NK-92 treated with Interleukin-12 subunit alpha and Interleukin-12 subunit beta, amount 100 ng/mL, for 24 hours (cell line): ENCODE results near the gene CHD9.
"Not testable (repeated sequence)": the region's sequence is repeated elsewhere in the genome, so short reads cannot be mapped to it uniquely, and the experiment has no call there.

Experiments used
- DNase-seq: peaks from one replicate; lab custom pipeline; 2025; lab: John Stamatoyannopoulos, UW

CHD9 gene

GRCh38 chr16:53282328-53282727, 227.5 kb downstream of the CHD9 start:
- DNase-seq: no peak

- no peak for DNase-seq
Measured at GRCh38 chr16:53282975-53283946, 228.5 kb downstream of the CHD9 start.

DNA sequence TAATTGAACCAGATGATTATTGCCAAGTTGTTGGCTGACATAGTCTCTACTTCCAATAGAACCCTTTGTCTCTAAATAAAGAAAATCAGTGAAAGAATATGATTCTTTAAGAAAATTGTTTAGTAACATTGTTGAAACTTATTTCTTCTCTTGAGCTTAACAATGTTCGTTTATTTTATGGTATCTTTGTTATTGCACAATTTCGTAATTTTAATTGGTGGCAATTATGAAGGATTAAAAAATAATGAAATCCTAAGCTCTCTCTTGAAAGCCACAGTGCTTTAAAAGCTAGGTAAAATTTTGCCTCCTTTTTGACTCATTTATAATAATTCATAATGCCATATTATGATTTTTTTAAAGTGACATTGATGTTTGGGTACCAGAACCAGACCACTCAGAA, 230.4 kb downstream of the CHD9 start:
- no peak for DNase-seq

DNA sequence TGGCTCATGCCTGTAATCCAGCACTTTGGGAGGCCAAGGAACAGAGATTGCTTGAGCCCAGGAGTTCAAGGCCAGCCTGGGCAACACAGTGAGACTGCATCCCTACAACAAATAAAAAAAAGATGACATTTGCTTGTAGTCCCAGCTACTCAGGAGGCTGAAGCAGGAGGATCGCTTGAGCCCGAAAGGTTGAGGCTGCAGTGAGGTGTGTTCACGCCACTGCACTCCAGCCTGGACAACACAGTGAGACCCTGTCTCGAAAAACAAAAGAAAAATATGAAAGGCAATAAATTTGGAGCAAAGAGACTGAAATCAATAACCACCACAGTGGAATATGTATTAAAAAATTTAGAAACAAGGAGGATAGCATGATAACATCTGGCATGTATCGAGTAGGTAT, 235.7 kb downstream of the CHD9 start:
- DNase-seq: no peak

DNA sequence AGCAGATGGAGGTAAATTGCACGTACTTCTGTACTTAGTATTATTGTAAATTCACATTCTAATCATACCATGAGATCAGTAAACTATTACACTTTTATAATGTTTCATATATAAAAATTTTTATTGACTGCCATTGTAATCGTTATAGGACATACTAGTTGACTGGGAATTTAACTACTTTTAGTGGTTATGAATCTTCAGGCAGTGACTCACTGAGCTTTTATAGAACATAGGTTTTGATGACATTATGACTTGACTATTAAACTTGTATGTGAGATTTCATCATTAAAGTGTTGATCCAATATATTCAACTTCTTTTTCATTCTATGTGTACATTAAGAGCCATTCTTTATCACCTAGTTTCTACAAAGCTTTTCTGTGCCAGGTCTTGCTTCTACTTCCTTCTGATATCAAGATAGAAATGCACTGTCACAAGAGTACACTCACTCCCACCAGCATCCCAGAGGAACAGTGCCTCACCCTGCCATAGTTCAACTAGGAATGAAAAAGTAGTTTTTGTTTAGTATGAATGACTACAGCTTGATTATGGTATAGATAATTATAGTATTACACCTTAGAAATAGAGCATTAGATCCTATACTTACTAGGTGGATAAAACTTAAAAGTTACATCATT, 237.1 kb downstream of the CHD9 start:
- DNase-seq: no peak

DNA sequence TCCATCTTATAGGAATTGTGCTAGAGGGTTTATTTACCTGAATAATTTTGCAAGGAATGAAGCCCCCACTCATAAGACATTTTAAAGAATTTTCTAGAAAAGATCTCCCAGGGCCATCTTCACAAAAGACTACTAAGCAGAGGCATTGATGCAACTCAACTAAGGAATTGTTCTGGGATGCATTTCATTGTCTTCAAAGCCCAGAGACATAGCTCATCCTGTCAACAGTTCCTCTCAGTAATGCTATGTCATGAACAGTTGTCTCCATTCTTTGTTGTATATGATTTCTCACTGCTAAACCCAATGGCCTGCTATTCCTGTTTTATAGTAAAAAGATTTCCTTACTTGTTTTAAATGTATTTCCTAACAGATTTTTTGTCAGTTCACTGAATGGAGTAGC, 242.7 kb downstream of the CHD9 start:
- DNase-seq: no peak

DNA sequence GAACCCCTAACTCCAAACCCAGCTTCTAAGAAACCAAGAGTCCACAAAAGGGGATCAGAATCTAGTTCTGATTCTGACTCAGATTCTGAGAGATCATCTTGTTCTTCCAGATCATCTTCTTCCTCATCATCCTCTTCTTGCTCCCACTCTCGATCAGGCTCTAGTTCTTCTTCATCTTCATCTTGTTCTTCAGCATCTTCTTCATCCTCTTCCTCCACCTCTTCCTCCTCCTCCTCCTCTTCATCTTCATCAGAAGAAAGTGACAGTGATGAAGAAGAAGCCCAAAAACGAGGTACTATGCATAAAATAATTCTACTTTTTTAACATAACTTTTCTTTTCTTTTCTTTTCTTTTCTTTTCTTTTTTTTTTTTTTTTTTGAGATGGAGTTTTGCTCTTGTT, 249.5 kb downstream of the CHD9 start:
- no peak for DNase-seq

GRCh38 chr16:53305743-53306142, 251.0 kb downstream of the CHD9 start:
- DNase-seq: no peak

DNA sequence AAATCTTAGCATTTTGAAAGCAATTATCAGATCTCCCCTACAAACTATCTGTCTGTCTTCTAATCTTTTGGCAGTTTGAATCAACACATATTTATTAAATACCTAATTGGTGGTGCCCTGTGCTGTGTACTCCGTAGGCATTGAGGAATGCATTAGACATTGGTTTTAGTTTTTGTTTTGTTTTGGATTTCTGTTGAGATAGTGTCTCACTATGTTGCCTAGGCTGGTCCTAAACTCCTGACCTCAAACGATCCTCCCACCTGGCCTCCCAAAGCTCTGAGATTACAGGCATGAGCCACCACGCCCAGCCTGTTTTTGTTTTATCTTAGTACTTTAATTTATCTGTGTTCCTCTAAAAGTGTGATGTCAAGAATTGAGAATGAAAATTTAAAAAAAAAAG, 254.7 kb downstream of the CHD9 start:
- DNase-seq: no peak

- no peak for DNase-seq
Measured at GRCh38 chr16:53320992-53321391, 266.2 kb downstream of the CHD9 start.

DNA sequence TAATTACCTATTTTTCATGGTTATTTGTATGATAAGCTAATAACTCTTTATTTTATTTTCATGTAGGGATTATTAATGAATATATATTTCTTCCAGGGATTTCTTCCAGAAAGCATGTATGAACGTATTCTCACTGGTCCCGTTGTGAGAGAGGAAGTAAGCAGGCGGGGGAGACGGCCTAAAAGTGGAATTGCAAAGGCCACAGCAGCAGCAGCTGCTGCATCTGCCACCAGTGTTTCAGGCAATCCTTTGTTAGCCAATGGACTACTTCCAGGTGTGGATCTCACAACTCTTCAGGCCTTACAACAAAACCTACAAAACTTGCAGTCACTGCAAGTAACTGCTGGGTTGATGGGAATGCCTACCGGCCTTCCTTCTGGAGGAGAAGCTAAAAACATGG, 269.1 kb downstream of the CHD9 start:
- no peak for DNase-seq

DNA sequence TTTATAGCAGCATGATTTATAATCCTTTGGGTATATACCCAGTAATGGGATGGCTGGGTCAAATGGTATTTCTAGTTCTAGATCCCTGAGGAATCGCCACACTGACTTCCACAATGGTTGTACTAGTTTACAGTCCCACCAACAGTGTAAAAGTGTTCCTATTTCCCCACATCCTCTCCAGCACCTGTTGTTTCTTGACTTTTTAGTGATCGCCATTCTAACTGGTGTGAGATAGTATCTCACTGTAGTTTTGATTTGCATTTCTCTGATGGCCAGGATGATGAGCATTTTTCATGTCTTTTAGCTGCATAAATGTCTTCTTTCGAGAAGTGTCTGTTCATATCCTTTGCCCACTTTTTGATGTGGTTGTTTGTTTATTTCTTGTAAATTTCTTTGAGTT, 276.2 kb downstream of the CHD9 start:
- not testable (repeated sequence) for DNase-seq

GRCh38 chr16:53334581-53334980, 279.8 kb downstream of the CHD9 start:
- no peak for DNase-seq

DNA sequence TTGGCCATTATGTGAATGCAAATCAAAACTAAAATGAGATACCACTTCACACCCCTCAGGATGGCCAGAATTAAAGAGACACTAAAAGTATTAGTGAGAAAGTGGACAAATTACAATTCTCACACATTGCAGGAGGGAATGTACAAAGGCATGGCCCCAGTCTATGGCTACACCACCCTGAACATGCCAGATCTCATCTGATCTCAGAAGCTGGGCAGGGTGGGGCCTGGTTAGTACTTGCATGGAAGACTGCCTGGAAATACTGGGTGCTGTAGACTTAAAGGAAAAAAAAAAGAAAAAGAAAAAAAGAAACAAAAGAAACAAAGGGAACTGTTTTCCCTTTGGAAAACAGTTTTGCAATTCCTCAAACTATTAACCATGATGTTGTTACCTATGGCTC, 282.5 kb downstream of the CHD9 start:
- DNase-seq: no peak

GRCh38 chr16:53341792-53342191, 287.0 kb downstream of the CHD9 start:
- DNase-seq: no peak

DNA sequence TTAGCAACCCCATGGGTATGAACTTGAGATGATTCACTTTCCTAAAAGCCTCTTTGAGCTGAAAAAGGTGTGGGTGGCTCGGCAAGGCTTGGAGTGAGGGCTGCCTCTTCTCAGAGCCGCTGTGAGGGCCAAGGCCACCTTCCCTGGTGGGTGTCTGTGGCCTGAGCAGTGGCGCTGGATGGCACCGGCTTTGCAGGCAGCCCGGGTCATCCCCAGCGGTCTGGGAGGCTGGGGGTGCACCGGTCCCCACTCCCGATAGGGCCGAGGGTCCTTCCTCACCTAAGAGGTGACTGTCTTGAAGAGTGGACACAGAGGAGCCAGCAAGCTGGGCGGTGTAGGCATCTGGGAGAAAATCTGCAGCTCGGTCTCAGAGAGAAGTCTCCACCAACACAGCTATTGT, 300.3 kb downstream of the CHD9 start:
- DNase-seq: no peak

- no peak for DNase-seq
Measured at GRCh38 chr16:53356478-53357207, 301.9 kb downstream of the CHD9 start.

DNA sequence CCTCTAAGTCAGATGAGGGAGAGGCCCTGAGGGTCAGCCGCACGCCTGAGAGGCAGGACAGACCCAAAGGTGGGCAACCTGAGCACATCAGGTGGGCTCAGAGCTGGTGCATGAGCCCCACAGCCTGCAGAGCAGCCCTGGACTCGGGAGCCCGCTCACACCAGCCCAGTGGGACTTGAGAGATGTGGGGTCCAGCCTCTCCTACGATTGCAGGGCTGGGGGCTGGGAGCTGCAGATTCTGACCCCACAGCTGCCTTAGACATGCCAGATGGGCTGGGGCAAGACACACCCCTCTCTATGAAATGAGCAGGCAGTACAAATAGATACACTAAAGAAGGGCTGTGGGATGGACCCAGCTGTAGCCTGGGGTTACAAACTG, 302.4 kb downstream of the CHD9 start:
- DNase-seq: no peak

- no peak for DNase-seq
Measured at GRCh38 chr16:53357955-53358354, 303.2 kb downstream of the CHD9 start.

- DNase-seq: no peak
Measured at GRCh38 chr16:53358884-53359283, 304.1 kb downstream of the CHD9 start.

- no peak for DNase-seq
Measured at GRCh38 chr16:53369921-53370320, 315.1 kb downstream of the CHD9 start.

GRCh38 chr16:53370827-53371226, 316.0 kb downstream of the CHD9 start:
- DNase-seq: no peak
